ENCODE measurements around the gene RANBP3. TPM values are rescaled to one million over a fixed set of nuclear protein-coding genes. Genes with fewer than 3 reads are reported as not detected.
"Not testable (repeated sequence)": the region's sequence is repeated elsewhere in the genome, so short reads cannot be mapped to it uniquely, and the experiment has no call there.

The RANBP3 gene
- total RNA-seq, 1 donor from 2014 or later: 49.6 TPM

DNA sequence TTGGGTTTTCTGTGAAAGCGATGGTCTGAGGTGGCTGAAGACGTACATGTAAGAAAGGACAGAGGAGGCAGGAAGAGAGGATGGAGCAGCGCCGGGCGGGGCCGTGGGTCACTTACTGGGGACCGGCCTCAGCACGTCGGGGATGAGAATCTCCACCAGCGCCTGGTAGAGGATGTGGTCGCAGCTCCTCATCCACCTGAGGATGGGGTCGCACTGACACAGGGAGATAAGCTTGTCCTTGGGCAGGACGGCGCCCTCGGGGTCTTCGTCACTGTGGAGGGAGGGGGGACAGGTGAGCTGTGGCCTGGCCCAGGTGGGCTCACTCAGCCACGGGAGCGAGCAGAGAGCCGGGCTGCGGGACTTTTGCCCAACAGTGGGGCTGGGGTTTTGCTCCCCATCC, 29.0 kb upstream of the RANBP3 start:
- ATAC-seq: no peak

DNA sequence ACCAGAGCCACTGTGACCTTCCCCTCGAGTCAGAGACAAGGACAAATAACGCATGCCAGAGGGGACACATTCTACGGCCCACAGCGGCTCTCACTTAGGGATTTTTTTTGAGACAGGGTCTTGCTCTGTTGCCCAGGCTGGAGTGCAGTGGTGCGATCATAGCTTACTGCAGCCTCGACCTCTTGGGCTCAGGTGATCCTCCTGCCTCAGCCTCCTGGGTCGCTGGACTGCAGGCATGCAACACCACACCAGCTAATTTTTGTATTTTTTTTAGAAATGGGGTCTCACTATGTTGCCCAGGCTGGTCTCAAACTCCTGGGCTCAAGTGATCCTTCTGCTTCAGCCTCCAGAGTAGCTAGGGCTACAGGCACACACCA, 28.1 kb upstream of the RANBP3 start:
- ATAC-seq: not testable (repeated sequence)

DNA sequence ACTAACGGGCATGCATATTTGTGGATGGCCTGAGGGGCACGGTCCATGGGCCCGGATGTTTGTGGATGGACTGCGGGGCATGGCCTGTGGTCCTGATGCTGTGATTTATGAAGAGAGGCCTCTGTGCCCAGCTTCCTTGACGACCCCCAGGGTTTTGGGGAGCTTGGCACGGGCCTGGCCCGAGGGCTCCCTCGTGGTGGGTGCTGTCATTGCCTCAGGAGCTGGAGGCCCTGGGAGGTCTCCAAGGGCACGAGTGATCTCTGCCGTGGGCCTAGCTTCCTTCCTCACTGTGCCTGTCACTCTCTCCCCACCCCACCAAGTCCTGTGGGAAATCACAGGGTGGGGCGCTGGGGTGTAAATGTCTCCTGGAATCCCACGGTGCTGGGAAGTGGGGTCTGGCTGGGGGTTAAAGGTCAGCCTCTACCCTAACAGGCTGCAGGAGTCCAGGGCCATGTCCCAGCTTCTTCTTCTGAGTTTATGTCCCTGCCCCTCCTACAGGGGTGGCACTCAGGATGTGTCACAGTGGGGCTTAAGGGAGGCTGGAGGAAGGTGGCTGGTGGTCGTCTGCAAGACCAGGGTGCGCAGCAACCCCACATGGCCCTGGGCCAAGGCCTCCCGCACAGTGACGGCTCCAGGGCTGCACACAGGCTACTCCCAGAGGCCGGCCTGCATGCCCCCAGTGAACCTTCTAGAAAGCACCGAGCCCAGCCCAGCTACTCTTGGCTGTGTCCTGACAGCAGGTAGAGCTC, 27.6 kb upstream of the RANBP3 start:
- ATAC-seq: no peak

DNA sequence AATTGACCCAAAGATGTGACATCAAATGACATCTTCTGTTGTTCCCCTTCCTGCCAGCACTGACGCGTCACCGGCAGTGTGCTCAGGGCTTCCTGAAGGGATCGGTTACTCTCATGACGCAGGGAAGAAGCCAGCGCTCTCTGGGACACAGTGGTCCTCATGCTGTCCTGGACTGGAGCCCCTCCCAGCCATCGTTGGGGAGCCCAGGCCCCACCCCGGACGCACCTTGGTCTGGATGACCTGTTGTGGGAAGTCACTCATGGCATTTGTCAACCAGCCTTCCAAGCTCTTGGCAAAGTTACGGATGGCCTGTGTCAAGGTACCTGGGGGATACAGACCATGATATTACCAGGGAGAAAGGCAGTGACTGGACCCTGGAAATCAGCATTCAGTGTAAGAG, 26.0 kb upstream of the RANBP3 start:
- no peak for ATAC-seq

DNA sequence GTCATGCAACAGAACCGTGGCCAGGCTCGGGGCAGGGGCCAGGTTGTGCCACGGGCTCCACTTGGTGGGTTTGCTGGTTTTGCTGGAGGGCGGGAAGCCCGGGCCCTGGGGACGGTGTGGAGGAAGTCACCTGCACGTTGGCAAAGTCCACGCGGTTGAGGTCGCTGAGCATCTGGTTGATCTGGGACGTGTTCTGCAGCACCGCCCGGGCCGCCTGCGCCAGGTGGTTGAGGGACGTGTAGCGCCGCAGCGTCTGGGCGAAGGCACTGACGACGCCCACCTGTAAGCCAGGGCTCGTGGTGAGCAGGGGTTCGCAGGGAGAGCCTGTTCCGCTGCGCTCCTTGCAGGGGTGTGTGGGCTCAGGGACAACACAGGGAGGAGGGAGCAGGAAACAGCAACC, 24.7 kb upstream of the RANBP3 start:
- ATAC-seq: no peak

GRCh38 chr19:6000228-6000847, 22.4 kb upstream of the RANBP3 start:
- no peak for ATAC-seq

DNA sequence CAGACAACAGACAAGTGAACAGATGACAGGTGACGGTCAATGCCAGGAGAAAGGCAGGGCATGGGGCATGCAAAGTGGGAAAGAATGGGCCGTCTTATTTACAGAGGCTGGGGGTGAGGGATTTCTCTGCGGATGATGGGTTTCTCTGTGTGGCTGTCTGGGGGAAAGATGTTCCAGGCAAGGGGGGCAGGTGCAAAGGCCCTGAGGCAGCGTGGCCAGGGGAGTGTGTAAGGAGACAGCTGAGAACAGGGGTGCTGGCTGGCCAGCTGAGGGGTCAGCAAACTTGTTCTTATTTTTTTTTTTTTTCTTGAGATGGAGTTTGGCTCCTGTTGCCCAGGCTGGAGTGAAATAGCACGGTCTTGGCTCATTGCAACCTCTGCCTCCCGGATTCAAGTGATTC, 21.8 kb upstream of the RANBP3 start:
- no peak for ATAC-seq

DNA sequence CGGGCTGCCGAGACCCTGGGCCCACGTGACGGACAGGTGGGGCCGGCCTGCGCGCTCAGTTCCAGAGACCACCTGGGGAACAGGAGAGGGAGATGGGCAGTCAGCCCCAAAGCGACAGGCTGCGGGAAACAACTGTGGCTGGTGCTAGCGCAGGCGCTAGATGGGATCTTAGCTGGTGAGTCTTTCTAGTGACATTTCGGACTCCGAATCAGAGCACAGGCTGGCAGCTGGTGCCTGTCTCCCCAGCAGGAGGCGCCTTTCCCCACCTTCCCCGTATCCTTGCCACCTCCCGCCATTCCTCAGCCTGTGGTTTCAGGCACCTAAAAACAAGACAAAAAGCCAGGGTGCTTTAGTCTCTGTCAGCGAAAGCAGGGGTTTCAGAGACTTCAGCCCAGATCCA, 19.4 kb upstream of the RANBP3 start:
- no peak for ATAC-seq

GRCh38 chr19:5996623-5997320, 18.8 kb upstream of the RANBP3 start:
- ATAC-seq: no peak

DNA sequence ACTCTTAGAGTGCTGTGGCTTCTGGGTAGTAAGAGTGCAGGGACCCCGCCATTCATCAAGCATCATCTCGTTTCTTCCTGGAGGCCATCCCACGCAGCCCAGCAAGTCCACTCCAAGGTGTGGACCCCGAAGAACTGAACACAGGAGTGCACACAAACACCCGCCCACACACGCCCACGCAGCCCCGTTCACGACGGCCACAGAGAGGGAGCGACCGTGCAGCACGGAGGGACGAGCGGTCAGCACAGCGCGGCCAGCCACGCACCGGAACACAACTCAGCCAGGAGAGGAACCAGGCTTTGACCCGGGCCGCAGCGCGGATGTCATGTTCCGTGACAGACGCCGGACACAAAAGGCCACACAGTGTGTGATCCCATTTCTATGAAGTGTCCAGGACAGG, 18.2 kb upstream of the RANBP3 start:
- ATAC-seq: no peak

- no peak for ATAC-seq
Measured at GRCh38 chr19:5995606-5996005, 17.7 kb upstream of the RANBP3 start.

DNA sequence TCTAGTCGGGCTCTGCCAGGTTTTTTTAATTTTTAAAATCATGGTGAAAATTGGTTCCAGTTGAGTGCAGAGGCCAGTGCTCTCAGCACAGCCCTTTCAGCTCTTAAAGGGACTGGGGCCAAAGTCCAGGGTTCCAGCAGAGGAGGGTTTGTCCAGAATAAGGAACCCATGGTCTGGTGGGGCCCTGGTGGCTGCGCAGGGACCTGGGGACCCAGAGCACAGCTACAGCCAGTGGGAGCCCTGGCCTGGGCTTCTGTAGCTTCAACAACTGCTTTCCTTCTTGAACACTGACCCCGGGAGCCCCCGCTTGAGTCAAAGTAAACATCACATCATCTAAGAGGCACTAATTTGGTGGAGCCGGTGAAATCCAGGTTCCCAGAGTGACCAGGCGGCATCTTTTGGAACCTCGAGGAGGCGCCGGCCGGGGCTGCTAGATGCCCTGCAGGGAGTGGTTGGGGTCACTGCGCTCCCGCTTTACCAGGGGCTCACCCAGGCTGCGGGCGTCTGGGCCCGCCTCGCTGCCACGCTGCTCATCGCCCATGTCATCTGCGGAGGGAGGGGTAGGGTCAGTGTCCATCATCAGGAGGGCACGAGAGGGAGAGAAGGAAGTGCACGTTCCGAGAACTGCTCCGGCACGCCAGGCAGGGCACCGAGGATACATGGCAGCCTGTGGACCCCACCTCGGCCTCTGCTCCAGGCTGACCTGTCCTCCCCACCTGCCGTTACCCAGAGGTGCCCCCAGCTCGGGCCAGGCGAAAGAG, 16.6 kb upstream of the RANBP3 start:
- no peak for ATAC-seq

- no peak for ATAC-seq
Measured at GRCh38 chr19:5993648-5994358, 15.9 kb upstream of the RANBP3 start.

DNA sequence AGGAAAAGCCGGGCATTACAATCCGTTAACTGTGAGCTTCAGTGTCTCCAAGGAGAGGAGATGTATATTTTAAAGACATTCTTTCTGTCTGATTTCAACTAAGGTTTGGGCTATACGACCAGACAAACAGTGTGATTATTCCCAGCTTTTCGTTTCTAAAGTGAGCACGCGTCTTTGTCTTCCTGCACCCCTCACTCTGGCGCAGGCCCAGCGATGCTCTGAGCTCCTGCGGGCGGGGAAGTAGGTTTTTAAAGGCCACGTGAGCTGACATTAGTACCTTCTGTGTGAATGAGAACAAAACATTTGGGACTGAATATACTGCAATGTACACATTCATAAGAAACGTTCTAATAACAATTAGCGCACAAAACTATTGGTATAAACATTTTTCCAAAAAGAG, 15.3 kb upstream of the RANBP3 start:
- no peak for ATAC-seq

- ATAC-seq: no peak
Measured at GRCh38 chr19:5992756-5993155, 14.8 kb upstream of the RANBP3 start.

GRCh38 chr19:5991244-5991838, 13.4 kb upstream of the RANBP3 start:
- ATAC-seq: no peak

DNA sequence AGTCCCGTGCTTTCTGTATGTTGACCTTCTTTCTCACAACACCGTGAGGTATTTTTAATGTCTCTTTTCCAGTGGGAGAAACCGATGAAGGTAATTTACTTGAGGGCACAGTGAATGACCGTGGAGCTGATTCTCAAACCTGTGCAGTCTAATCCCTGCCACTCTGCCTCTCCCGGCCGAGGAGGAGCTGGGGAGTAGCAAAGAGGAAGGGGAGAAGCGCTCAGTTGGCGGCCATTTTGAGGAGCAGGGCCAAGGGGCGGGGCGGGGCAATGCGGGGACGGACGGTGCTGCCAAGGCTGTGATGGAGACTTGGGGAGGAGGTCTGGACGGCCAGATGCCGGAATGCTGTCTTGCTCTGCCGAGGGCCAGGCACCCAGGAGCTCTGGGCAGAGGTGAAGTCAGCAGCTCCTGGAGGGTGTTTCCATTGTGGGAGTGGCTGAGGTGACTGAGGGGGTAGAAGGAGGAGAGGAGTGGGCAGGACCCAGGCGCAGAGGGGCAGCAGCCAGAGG, 12.4 kb upstream of the RANBP3 start:
- peak; percentile 4 for ATAC-seq

GRCh38 chr19:5989388-5990074, 11.6 kb upstream of the RANBP3 start:
- ATAC-seq: no peak

DNA sequence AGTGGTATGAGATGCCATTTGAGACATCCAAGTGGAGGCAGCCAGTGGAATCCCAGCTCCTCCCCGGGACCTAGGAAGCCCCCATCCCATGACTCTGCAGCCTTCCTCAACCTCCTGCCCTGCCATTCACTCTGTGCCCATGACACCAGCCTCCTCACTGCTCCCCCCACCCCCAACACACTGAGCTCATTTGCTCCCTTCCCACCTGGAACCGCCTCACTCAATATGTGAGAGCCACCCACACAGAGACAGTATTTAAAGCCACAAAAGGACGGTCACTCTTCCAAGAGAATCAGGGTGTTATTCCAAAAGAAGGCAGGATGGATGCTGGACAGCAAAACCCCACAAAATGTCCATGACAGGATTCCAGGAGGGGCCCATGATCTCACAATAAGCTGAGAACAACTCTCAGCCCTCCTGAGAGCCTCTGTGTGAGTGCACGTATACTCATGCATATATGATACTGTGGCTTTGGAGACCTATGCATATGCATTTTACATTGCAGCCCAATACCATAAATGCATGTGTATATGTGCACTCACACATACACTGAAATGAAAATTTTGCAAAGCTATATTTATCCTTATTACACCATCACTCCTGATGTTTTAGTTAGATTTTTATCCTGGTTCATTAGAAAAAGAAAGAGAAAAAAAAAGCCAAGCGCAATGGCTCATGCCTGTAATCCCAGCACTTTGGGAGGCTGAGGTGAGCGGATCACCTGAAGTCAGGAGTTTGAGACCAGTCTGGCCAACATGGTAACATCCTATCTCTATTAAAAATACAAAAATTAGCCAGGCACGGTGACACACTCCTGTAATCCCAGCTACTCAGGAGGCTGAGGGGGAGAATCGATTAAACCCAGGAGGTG, 10.8 kb upstream of the RANBP3 start:
- no peak for ATAC-seq

Measured in esophagus mucosa (tissue), 1 donor.